GM13976 (cell line): ENCODE results near the gene CRIM1.

ENCODE experiments used
- DNase-seq: peaks from one replicate; pipeline ENCODE4 v3.0.0; 2012; ENCODE audit warnings: low spot score
- CTCF ChIP-seq: IDR thresholded peaks from 2 replicates; pipeline ENCODE4 v1.5.1; 2012; ENCODE audit warnings: borderline replicate concordance, mild to moderate bottlenecking; ENCODE audit not compliant: insufficient read depth; ENCODE audit errors: extremely low read depth, missing control alignments, control extremely low read depth
- in situ Hi-C: fragments of 300-500 bp; cut with MboI; formaldehyde crosslinking; loops from one replicate; pipeline ENCODE4 v1.12.0; 2022; ENCODE audit warnings: low sequenced_read_pairs, mixed read lengths, inconsistent platforms; ENCODE audit not compliant: unreplicated experiment

CRIM1 gene

GRCh38 chr2:36559221-36559942, 203.8 kb downstream of the CRIM1 start:
- no peak for TF ChIP-seq CTCF
- DNase-seq, result no peak
- in situ Hi-C loops, result no loop called here

- in situ Hi-C loops, result no loop called here
- no peak for TF ChIP-seq CTCF
- no peak for DNase-seq
Measured at GRCh38 chr2:36560726-36561125, 205.1 kb downstream of the CRIM1 start.

- in situ Hi-C loops, result no loop called here
- TF ChIP-seq CTCF, result no peak
- no peak for DNase-seq
Measured at GRCh38 chr2:36561237-36561944, 205.8 kb downstream of the CRIM1 start.

GRCh38 chr2:36562240-36562639, 206.7 kb downstream of the CRIM1 start:
- no peak for DNase-seq
- in situ Hi-C loops, result no loop called here
- TF ChIP-seq CTCF, result no peak

- in situ Hi-C loops, result no loop called here
- no peak for TF ChIP-seq CTCF
- DNase-seq, result no peak
Measured at GRCh38 chr2:36562973-36563532, 207.5 kb downstream of the CRIM1 start.

GRCh38 chr2:36564377-36564930, 208.9 kb downstream of the CRIM1 start:
- in situ Hi-C loops, result no loop called here
- no peak for TF ChIP-seq CTCF
- DNase-seq, result no peak
